GM12878 (cell line): Measurements from ENCODE around the gene RFC3. TPM values are rescaled to one million over a fixed set of nuclear protein-coding genes. Genes with fewer than 3 reads are reported as not detected.
A peak's percentile ranks its signal among the peaks of the same experiment; 100 is the strongest.

Source experiments
- ATAC-seq: fragments of 200-7000 bp; cut with Tn5 transposase; 3 replicates; pipeline ENCODE4 v1.9.1; 2020; ENCODE audit warnings: mild to moderate bottlenecking, moderate library complexity
- BruUV-seq: library from RNA; stranded (reverse); fragments of 400-500 nt; replicated peaks from 2 replicates; lab custom pipeline; 2021; lab: Mats Ljungman, UMichigan
- CTCF ChIA-PET: fragments of 300-600 bp; sonication (Branson Sonifier 250); formaldehyde crosslinking; extraction: SDS; loops from one replicate; lab custom pipeline; 2021; ENCODE audit warnings: inconsistent platforms; lab: Yijun Ruan, JAX
- POLR2A ChIA-PET: fragments of 350-600 bp; formaldehyde crosslinking; extraction: SDS; loops from one replicate; lab custom pipeline; 2021; ENCODE audit warnings: inconsistent platforms; lab: Charles Lee
- RAD21 ChIA-PET: fragments of 300-600 bp; sonication (Branson Sonifier 250); formaldehyde crosslinking; loops from one replicate; lab custom pipeline; 2023; ENCODE audit warnings: antibody characterized with exemption; ENCODE audit not compliant: unreplicated experiment; lab: Charles Lee
- SMC1A ChIA-PET: fragments of 300-600 bp; sonication (Branson Sonifier 250); formaldehyde crosslinking; loops from one replicate; lab custom pipeline; 2023; ENCODE audit not compliant: unreplicated experiment, uncharacterized antibody; lab: Charles Lee
- DNase-seq: peaks from one replicate; pipeline ENCODE4 v3.0.0-alpha.2; 2011; ENCODE audit warnings: low read depth, low spot score
- FAIRE-seq: peaks from 3 replicates; lab custom pipeline; 2011; peaks lifted over from hg19 to GRCh38; lab: Jason Lieb, UNC
- H2AFZ ChIP-seq: 2 replicates; pipeline ENCODE4 v1.6.0; 2011; ENCODE audit warnings: low read depth, low read length, control low read depth; ENCODE audit not compliant: control insufficient read depth
- H3K27ac ChIP-seq: 2 replicates; pipeline ENCODE4 v1.5.1; 2011; ENCODE audit warnings: control low read depth; ENCODE audit not compliant: control insufficient read depth, insufficient read depth
- H3K27me3 ChIP-seq, 2 experiments: replicated peaks in 1 of 2; 2 replicates each; pipeline versions ENCODE4 v1.6.0 to v1.6.1; 2011; ENCODE audit warnings: low read length in 1 of 2; ENCODE audit not compliant: control insufficient read depth in 2 of 2, insufficient read depth in 2 of 2
- H3K36me3 ChIP-seq, 2 experiments: 2 replicates each; pipeline ENCODE4 v1.5.1; 2011; ENCODE audit warnings: low read length in 1 of 2; ENCODE audit not compliant: control insufficient read depth in 2 of 2, insufficient read depth in 2 of 2
- H3K4me1 ChIP-seq: 2 replicates; pipeline ENCODE4 v1.6.1; 2011; ENCODE audit warnings: mild to moderate bottlenecking, low read length, moderate library complexity, mixed read lengths; ENCODE audit not compliant: control insufficient read depth, insufficient read depth
- H3K4me2 ChIP-seq: 2 replicates; pipeline ENCODE4 v1.6.0; 2011; ENCODE audit warnings: control low read depth; ENCODE audit not compliant: control insufficient read depth, insufficient read depth
- H3K4me3 ChIP-seq: fragments of 200-600 bp; sonication (generic); 2 replicates; pipeline ENCODE4 v1.5.1; 2016
- H3K79me2 ChIP-seq: 2 replicates; pipeline ENCODE4 v1.6.0; 2011; ENCODE audit warnings: low read length; ENCODE audit not compliant: control insufficient read depth, insufficient read depth
- H3K9ac ChIP-seq: 2 replicates; pipeline ENCODE4 v1.8.0; 2011; ENCODE audit warnings: low read length, control low read depth, mixed read lengths; ENCODE audit not compliant: control insufficient read depth, insufficient read depth
- H3K9me3 ChIP-seq: replicated peaks from 3 replicates; pipeline ENCODE4 v1.5.1; 2011; ENCODE audit warnings: mild to moderate bottlenecking, low read length; ENCODE audit not compliant: control insufficient read depth, insufficient read depth
- H4K20me1 ChIP-seq: 2 replicates; pipeline ENCODE4 v1.6.0; 2011; ENCODE audit not compliant: control insufficient read depth, insufficient read depth
- BRCA1 ChIP-seq: IDR thresholded peaks from 2 replicates; pipeline ENCODE4 v1.6.1; 2011; ENCODE audit warnings: low read depth, low read length, improper control_type of control experiment
- EED ChIP-seq: sonication (generic); IDR thresholded peaks from 2 replicates; pipeline ENCODE4 v1.6.1; 2016; ENCODE audit warnings: antibody characterized with exemption, low read depth
- FOXM1 ChIP-seq: IDR thresholded peaks from 2 replicates; pipeline ENCODE4 v1.6.1; 2012; ENCODE audit warnings: low read depth, mild to moderate bottlenecking, inconsistent platforms, low read length, moderate library complexity
- HDGF ChIP-seq: fragments of 450-650 bp; IDR thresholded peaks from 2 replicates; pipeline ENCODE4 v1.6.1; 2016; ENCODE audit warnings: antibody characterized with exemption
- IKZF2 ChIP-seq, 2 experiments: fragments of 450-650 bp; IDR thresholded peaks; 2 replicates each; pipeline ENCODE4 v1.6.1; 2017; ENCODE audit warnings: mild to moderate bottlenecking in 2 of 2, moderate library complexity in 2 of 2
- JUND ChIP-seq: IDR thresholded peaks from 2 replicates; pipeline ENCODE4 v1.6.1; 2012; ENCODE audit warnings: low read depth, mild to moderate bottlenecking, low read length, improper control_type of control experiment, moderate library complexity
- NBN ChIP-seq: fragments of 450-650 bp; IDR thresholded peaks from 2 replicates; pipeline ENCODE4 v1.6.1; 2016
- PAX5 ChIP-seq: IDR thresholded peaks from 2 replicates; pipeline ENCODE4 v1.6.1; 2011; ENCODE audit warnings: low read depth, low read length, borderline replicate concordance
- RAD21 ChIP-seq: IDR thresholded peaks from 2 replicates; pipeline ENCODE4 v1.6.1; 2011; ENCODE audit warnings: mild to moderate bottlenecking, low read depth, low read length, moderate library complexity; ENCODE audit not compliant: insufficient read depth
- RELB ChIP-seq: fragments of 450-650 bp; IDR thresholded peaks from 2 replicates; pipeline ENCODE4 v1.6.1; 2017; ENCODE audit warnings: low read depth, mild to moderate bottlenecking, moderate library complexity
- SMAD1 ChIP-seq: fragments of 450-650 bp; IDR thresholded peaks from 2 replicates; pipeline ENCODE4 v1.6.1; 2018; ENCODE audit warnings: mild to moderate bottlenecking, low read depth; ENCODE audit not compliant: partially characterized antibody
- SP1 ChIP-seq: IDR thresholded peaks from one replicate; pipeline ENCODE4 v1.6.1; 2011; ENCODE audit warnings: low read depth, low read length
- SRF ChIP-seq, 2 experiments: IDR thresholded peaks; 2 replicates each; pipeline ENCODE4 v1.6.1; 2011; ENCODE audit warnings: low read depth in 2 of 2, low read length in 2 of 2, mild to moderate bottlenecking in 1 of 2, moderate library complexity in 1 of 2
- STAT1 ChIP-seq: fragments of 450-650 bp; conservative IDR thresholded peaks from 2 replicates; pipeline ENCODE4 v1.6.1; 2014; ENCODE audit warnings: antibody characterized with exemption, mild to moderate bottlenecking
- WRNIP1 ChIP-seq: IDR thresholded peaks from 2 replicates; pipeline ENCODE4 v1.6.1; 2011; ENCODE audit warnings: low read depth, low read length, improper control_type of control experiment, borderline replicate concordance
- ZNF207 ChIP-seq: fragments of 450-650 bp; IDR thresholded peaks from 2 replicates; pipeline ENCODE4 v1.6.1; 2014; ENCODE audit warnings: antibody characterized with exemption, mild to moderate bottlenecking, borderline replicate concordance
- ZSCAN29 ChIP-seq: fragments of 450-650 bp; IDR thresholded peaks from 2 replicates; pipeline ENCODE4 v1.6.1; 2017; ENCODE audit warnings: mild to moderate bottlenecking, moderate library complexity
- WGBS: methylation state at CpG from one replicate; pipeline ENCODE4 v1.1.6; 2016; ENCODE audit warnings: low lambda C conversion rate; ENCODE audit not compliant: insufficient replicate concordance, insufficient coverage; ENCODE audit errors: missing lambda C conversion rate; 5-methylcytosine and 5-hydroxymethylcytosine counted together
- in situ Hi-C: fragments of 300-500 bp; cut with MboI; formaldehyde crosslinking; loops from 9 replicates; pipeline ENCODE4 v1.14.3; 2018; ENCODE audit warnings: mixed read lengths
- intact Hi-C: fragments of 100-400 bp; cut with micrococcal nuclease; formaldehyde crosslinking; loops from one replicate; pipeline ENCODE4 v1.14.2; 2022; ENCODE audit not compliant: unreplicated experiment
- polyA plus RNA-seq, 11 experiments: library from polyadenylated mRNA; depleted of rRNA in 4 of 11; unstranded in 6 of 11; stranded (reverse) in 5 of 11; fragments of >200 nt; fragmentation: Nextera tagmentation in 4 of 11; fragmentation: Illumina TruSeq in 1 of 11; extraction: Ambion mirVana in 4 of 11; extraction: Trizol in 1 of 11; gene quantifications; 1 replicate in 1 of 11; 2 replicates in 10 of 11; pipeline versions ENCODE4 v1.2.1 to v1.2.3, GENCODE V29; 2011 to 2016; ENCODE audit warnings: inconsistent platforms in 2 of 11, missing spikeins in 2 of 11, low read depth in 1 of 11
- total RNA-seq, 4 experiments: library from RNA; depleted of rRNA in 3 of 4; stranded (reverse); fragments of >200 nt in 3 of 4; fragmentation: Illumina TruSeq in 1 of 4; extraction: Trizol in 1 of 4; gene quantifications; 2 replicates each; pipeline versions ENCODE4 v1.2.1 to v1.2.3, GENCODE V29; 2013 to 2021

Gene RFC3
- total and polyA plus RNA-seq, 10 of the 15 experiments (the other 5 are each of a cell fraction or from before 2014, with no cell fraction given): 57.6 to 98.9 (median 81.3) TPM

GRCh38 chr13:33865945-33866344, 48.0 kb downstream of the RFC3 start:
- ChIA-PET CTCF (interaction anchor here (1.3 to 1.7 kb wide), 2 partner anchors 24 to 65 kb away, joined by 3 to 4 read pairs; no protein-coding TSS in a partner anchor), RAD21 (no interaction called here), SMC1A (interaction anchor here (0.7 to 3.4 kb wide), 2 partner anchors 68 to 137 kb away, joined by 3 to 7 read pairs; no protein-coding TSS in a partner anchor), POLR2A (no interaction called here)
- H3K36me3 ChIP-seq: 0 out of 4 replicates have a peak, but pooled peaks cover 0 to 2% of the 10 kb centered on the region in 2 experiments
- peak; percentile 91 for TF ChIP-seq PAX5
- TF ChIP-seq SMAD1: no peak
- 0 out of 4 replicates have a peak, but pooled peaks of 1 of the 2 experiments have one; percentile 17 for TF ChIP-seq IKZF2 (IDR thresholded peaks at IDR 0.05)
- H3K27ac ChIP-seq: no peak overlapping the region
- H3K27me3 ChIP-seq: no peaks in the 10 kb centered on the region
- H3K9me3 ChIP-seq: no peaks in the 10 kb centered on the region; the same call in 2 of the 3 replicates
- no peaks in the 10 kb centered on the region for H3K79me2 ChIP-seq
- intact Hi-C loops: no loop called here
- 9% methylated on average over 4 of the region's 4 CpGs for WGBS
- no peak overlapping the region for H2AFZ ChIP-seq
- no peak overlapping the region for H3K4me3 ChIP-seq
- DNase-seq (peak; percentile 37), ATAC-seq (peak; percentile 99), FAIRE-seq (no peak)
- H3K9ac ChIP-seq: no peak overlapping the region
- H3K4me1 ChIP-seq: no peaks in the 10 kb centered on the region
- H4K20me1 ChIP-seq: no peaks in the 10 kb centered on the region
- no TSS peak for BruUV-seq
- in situ Hi-C loops: no loop called here
- no peak overlapping the region for H3K4me2 ChIP-seq

DNA sequence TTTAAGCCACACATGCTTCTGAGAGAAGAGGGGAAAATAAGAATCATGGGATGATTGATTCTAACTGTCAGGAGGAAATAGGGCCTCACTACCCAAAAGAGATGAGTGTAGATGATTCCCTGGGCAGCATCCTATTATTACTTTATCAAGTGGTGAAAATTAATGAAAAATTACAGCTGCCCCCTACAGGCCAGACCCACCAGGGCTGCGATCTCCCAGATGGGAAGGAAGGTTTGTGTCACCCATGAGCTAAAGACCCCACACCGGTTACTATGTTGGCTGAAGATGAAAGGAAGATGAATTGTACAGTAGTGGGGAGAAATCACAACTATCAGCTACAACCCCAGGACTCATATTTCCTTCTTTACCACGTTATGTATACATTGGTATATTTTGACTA, 49.5 kb downstream of the RFC3 start:
- Histone ChIP-seq H3K4me1 (no peaks in the 10 kb centered on the region), H3K79me2 (no peaks in the 10 kb centered on the region), H3K9ac (no peak overlapping the region), H3K9me3 (no peaks in the 10 kb centered on the region; the same call in 2 of the 3 replicates), H3K4me2 (no peak overlapping the region), H4K20me1 (no peaks in the 10 kb centered on the region), H3K27me3 (no peaks in the 10 kb centered on the region), H3K4me3 (no peak overlapping the region), H2AFZ (no peak overlapping the region), H3K36me3 (0 out of 4 replicates have a peak, but pooled peaks cover 0 to 2% of the 10 kb centered on the region in 2 experiments), H3K27ac (no peak overlapping the region)
- ATAC-seq (no peak), DNase-seq (no peak), FAIRE-seq (no peak)
- ChIA-PET POLR2A (no interaction called here), RAD21 (interaction anchor here (0.8 kb wide), 1 partner anchor 67 kb away, joined by 4 read pairs; no protein-coding TSS in a partner anchor), SMC1A (interaction anchor here (1.0 to 3.4 kb wide), 3 partner anchors 10 to 139 kb away, joined by 4 to 10 read pairs (median 7); no protein-coding TSS in a partner anchor), CTCF (interaction anchor here (0.6 to 1.4 kb wide), 6 partner anchors 13 to 188 kb away, joined by 3 to 4 read pairs (median 4); no protein-coding TSS in a partner anchor)
- intact Hi-C loops (no loop called here), in situ Hi-C loops (no loop called here)
- WGBS: 98% methylated on average over 3 of the region's 3 CpGs
- no TSS peak for BruUV-seq
- TF ChIP-seq ZNF207 (no peak), SRF (IDR thresholded peaks at IDR 0.05; ENCODE audit: low read depth in 2 of 2, low read length in 2 of 2) (no peak), STAT1 (no peak), ZSCAN29 (no peak), SP1 (no peak), RAD21 (no peak), RELB (no peak), FOXM1 (no peak), NBN (no peak), SMAD1 (no peak), BRCA1 (no peak), HDGF (no peak), WRNIP1 (no peak), EED (no peak), JUND (no peak)
